Esophagus mucosa (tissue), 1 donor: ENCODE results near the gene ZNF646. TPM values are rescaled to one million over a fixed set of nuclear protein-coding genes. Genes with fewer than 3 reads are reported as not detected.
"Not testable (repeated sequence)": the region's sequence is repeated elsewhere in the genome, so short reads cannot be mapped to it uniquely, and the experiment has no call there.

ENCODE experiments used
- ATAC-seq: fragments of 200-7000 bp; cut with Tn5 transposase; one replicate; pipeline ENCODE4 v1.9.1; 2020
- total RNA-seq: library from RNA; stranded (reverse); gene quantifications from one replicate; pipeline ENCODE4 v1.2.4, GENCODE V29; 2023
- donor health status: DM: yes; HTN: yes; CAD: no.

The ZNF646 gene
- total RNA-seq, 1 donor from 2014 or later: 9.0 TPM

DNA sequence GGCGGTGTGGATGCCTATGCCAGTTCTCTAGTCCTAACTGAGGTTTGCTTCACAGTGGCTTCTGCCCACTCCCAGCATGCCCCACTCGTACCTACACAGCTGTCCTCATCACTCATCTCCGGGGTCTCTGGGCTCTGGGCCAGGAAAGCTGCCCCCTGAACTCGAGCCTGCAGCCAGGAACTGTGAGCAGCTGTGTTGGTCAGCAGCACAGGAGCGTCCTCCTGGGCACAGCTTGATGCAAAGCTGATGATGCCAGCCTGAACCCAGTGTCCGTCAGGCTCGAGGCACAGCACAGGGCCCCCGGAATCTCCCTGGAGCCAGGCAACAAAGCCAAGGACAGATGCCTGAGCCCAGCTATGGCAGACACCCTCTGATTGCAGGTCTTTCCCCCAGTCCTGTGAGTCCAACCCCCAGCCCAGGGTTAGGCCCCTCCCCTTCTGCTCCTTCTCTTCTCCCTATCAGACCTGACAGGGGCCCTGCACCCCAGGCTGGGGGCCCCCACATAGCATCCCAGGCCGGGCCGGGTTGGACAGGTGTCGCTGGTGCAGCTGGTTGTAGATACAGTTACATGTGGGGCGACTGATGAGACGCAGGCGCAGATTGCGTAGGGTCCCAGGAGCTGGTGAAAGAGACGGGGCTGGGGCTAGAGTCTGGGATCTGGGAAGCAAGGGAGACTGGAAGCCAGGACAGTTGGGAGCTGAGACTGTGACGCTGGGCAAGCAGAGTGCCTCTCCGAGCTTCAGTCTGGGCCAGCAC is 11.8 kb downstream of the ZNF646 start:
- no peak for ATAC-seq

DNA sequence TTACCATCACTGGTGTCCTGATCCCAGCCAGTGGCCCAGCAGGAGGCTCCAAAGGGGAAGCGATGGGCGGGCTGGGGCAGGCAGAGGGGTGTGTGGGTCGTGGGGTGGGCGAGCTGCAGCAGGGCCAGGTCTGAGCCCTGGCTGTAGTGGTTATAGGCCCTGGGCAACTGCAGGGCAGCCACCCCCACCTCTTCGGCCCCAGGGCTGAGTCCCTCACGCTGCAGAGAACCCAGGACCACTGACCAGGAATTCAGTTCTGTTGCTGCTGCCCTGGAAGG is 12.3 kb downstream of the ZNF646 start:
- no peak for ATAC-seq

DNA sequence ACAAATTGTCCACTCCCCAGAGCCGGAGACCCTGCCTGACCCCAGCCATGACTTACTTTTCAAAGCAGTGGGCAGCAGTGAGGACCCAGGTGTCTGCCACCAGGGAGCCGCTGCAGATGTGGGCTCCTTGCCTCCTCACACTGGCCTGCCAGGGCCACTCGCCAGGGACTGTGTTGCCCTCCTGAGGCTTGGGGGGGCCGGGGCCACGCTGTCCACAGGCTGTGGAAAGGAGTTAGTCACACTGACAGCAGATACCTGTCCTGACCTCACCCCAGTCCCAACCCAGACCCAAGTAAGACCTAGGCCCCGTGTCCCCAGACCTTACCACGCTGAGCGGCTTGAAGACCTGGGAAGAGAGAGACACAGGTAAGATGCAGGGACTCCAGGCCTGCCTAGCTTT is 13.3 kb downstream of the ZNF646 start:
- ATAC-seq: no peak

DNA sequence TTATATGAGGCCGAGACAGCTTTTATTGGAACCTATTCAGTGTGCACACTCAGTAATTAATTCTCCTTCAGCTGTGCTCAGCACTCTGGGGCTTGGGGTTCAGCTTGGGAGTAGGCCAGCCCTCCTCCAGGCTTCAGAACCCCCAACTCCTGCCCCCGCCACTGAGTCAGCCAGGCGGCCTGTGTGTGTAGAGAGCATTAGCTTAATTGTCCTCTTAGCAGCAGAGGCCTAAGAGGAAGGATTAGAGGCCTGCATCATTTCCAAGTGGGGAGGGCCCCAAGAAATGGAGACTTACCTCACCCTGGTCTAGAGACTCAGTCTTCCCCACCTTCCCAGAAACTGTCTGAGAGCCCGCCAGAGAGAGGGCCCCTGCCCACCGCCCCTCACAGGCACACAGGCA is 13.7 kb downstream of the ZNF646 start:
- ATAC-seq: no peak

DNA sequence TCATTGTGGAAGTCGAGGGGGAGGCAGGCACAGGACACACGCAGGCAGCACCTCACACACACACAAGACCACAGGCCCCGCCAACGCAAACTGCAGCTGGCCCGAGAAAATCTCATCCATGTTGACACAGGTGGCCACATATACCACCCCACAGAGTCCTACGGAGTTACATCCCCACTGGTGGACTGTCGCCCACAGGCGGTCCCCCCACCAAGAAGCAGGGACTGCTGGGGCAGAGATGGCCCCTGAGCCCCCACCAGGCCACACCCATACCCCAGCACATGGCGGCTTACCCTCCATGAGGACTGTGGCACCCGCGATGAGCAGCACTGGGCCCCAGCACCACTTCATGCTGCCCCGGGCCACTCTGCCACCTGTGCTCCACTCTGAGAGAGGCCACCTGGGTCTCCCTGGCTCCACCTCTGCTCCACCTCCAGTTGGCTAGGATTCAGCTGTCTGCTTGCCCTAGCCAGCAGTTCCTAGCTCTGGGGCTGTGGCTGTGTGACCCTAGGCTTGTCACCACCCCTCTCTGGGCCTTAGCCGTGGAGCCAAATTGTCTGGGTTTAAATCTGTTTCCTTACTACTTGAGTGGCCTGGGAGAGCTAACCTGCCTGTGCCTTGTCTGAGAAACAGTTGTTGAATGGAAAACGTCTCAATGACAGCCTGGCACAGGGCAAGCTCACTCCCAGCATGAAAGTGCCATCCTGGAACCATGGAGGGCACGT is 14.4 kb downstream of the ZNF646 start, which contains the start of gene PRSS53:
TSS of gene PRSS53 (minus strand) at position 485 of the 725 bp plus-strand sequence. CDS start at position 351, 134 bp downstream.
- no peak for ATAC-seq

DNA sequence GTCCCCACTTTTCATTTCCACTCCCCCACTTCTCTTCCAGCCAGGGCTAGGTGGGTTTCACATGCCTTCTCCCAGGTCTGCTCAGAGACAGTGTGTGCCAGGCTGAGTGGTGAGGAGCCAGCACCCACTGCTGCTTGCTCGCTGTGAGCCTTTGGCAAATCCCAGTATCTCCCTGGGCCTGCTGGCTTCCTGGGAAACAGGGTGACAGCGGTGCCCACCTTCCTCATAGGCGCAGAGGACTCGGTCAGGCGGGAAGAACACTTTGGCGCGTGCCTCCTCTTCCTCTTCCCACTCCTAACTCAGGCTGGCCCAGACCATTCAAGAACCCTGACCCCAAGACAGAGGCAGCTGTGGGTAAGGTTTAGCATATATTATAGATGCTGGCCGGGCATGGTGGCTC is 15.0 kb downstream of the ZNF646 start:
- no peak for ATAC-seq

DNA sequence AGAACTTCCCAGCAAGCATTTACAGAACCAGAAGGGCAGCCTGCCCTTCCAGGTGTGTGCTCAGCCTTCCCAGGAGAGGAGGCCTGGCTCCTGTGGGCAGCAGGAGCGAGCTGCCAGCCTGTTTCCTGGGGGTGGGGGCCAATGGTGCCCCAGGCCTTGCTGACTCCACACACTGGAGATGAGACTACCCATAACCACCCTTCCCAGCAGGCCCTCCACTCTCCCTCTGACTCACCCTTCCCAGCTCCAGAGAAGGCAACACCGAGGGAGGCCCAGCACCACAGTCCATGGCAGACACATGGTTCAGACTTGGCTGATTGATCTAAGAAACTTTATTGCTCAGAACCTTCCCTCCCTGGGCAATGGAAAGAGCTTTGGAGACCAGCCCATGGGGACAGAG is 16.3 kb downstream of the ZNF646 start:
- no peak for ATAC-seq

DNA sequence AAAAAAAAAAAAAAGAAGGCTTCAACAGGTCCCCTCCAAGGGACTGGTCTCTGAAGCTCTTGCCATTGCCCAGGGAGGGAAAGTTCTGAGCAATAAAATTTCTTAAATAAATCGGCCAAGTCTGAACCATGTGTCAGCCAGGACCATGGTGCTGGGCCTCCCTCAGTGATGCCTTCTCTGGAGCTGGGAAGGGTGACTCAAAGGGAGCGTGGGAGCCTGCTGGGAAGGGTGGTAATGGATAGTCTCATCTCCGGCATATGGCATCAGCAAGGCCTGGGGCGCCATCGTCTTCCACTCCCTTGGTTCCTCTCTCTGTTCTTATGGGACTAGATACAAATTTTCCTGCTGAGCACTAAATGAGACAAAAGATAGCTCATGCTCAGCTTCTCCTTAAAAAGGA is 18.1 kb downstream of the ZNF646 start:
- no peak for ATAC-seq

DNA sequence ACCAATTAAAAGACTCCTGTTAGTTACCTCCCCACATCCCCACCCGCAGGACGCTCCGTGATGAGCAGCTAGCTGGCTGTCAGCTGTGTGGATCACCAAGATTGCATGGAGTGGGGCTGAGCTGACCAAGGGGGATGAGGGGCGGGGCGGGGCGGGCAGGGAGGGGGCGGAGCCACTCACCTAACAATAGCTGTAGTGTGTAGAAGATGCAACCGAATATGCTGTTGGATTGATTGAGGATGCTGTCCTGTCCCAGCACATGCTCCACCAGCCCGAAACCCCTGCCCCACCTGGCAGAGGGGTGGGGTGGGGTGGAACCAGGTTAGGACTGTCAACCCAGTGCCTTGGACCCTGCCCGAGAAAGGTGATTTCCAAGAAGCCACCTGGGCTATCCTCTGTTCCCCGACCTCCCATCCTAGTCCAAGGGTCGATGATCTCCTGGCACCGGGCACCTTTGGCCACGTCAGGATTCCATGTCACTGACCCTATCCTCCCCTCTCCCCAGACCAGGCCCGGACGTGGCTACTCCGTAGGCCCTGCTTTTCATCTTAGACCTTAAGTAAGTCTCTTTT is 19.0 kb downstream of the ZNF646 start:
- no peak for ATAC-seq

DNA sequence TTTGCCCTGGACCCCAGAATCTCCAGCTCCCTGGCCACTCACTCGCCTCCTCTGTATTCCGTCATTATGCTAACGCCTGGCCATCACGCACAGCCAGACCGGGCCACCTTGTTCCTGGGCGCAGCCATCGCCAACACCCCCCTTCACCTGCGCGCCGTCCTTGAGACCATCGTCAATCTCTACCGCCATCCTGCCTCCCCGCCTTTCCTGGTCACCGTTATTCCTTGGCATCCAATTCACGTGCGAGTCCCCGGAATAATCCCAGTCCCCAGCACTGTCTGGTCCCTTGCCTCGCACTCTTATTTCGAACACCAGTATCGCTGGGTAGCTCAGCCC is 19.8 kb downstream of the ZNF646 start:
- ATAC-seq: peak; percentile 2

DNA sequence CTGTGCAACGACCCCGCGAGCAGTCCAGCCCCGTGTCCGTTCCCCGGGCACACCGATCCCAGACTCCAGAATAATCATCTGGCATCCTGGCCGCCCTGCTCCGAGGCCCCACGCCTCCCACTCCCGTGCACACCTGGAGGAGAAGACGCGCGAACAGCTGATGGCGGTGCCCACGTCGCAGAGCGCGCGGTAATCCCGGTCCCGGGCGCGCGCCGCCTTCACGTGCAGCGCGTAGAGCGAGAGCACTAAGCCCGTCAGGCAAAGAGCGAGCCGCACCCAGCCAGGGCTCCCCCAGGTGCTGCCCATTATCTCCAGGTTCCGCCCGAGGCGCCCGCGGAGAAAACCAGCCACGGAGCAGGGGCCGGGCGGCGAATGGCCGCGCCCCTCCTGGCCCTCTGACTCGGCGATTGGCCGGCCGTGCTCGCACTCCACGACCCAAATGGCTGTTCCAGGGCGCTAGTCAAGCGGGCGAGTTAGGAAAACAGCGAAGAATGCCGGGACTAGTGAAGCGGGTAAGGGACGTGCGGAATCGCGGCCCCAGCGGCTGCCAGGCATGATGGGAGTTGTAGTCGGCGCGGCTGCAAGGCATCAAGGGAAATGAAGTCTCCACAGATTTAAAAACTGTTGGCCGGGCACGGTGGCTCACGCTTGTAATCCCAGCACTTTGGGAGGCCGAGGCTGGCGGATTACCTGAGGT is 20.4 kb downstream of the ZNF646 start, which contains the start of gene VKORC1:
TSS of gene VKORC1 (minus strand) at position 374 of the 697 bp plus-strand sequence. CDS start at position 306, 68 bp downstream.
- peak; percentile 92 for ATAC-seq

DNA sequence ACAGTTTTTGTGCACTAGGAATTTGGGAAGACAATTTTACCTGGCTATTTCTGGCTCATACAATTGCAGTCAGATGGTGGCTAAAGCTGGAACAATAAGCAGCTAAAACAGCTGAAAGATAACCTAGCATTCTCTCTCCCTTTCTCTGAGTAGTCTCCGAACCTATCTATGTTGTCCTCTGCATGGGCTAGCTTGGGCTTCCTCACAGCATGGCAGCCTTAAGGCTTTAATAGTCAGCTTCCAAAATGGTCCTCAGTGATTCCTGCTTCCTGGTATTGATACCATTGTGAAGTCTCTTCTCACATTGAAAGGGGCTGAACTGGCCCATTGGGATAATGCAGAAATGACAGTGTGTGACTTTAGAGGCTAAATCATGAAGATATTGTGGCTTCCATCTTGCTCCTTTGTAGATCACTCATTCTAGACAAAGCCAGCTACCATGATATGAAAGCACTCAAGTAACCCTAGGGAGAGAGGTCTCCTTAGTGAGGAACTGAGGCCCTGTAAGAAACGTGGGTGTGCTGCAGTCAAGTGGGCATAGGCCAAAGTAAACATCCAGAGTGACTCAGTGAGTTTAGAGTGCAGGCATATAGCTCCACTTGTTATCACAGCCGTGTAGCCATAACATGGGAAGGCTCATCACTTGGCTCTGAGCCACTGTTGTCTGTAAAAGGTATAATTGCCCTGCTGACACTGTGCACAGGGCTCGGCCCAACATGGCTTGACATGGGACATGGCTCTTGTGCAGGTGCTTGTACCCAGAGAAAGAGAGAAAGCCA is 25.8 kb downstream of the ZNF646 start:
- ATAC-seq: no peak

DNA sequence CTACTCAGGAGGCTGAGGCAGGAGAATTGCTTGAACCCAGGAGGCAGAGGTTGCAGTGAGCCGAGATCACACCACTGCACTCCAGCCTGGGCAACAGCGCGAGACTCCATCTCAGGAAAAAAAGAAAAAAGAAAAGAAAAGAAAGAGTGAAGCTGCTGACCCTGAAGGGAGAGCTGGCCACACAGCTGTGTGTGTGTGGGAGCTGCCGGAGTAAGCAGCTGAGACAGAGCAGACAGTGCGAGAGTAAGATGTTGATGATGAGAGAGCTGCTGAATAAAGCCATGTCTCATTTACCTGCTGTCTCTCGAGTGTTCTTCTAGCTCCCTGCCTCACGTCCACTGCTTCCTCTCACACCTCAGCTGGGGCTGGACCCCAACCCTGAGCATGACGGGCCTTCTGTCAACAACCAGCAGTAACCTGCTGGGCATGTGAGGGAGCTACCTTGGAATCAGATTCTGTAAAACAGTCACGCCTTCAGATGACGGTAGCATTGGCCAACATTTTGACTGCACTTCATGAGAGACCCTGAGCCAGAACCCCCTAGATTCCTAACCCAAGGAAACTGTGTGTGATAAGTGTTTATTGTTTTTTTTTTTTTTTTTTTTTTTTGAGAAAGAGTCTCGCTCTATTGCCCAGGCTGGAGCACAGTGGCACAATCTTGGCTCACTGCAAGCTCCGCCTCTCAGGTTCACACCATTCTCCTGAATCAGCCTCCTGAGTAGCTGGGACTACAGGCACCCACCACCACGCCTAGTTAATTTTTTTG is 26.8 kb downstream of the ZNF646 start:
- ATAC-seq: not testable (repeated sequence)

DNA sequence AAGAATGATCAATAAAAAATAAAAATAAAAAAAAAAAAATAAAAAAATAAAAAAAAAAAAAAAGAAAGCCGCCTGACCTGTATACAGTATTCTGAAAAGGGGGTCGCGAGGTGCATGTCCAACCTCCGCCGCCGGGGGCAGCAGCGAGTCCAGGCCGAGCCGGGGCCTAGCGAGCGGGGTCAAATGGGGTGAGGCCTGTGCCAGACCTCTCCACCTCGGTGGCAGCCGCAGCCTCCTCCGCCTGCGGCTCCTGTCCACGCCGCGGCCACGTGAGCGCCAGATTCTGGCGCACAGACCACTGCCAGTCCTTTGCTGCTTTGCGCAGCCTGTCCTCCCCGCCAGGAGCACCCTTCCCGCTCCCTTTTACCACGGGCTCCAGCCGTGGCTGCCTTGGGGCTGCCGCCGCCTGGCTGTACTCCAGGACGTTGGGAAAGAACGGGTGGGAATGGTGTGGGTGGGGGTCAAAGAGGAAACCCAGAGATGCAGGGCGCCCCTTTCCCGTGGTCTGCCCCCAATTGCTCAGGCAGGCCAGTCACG is 31.5 kb downstream of the ZNF646 start:
- ATAC-seq: peak; percentile 69

DNA sequence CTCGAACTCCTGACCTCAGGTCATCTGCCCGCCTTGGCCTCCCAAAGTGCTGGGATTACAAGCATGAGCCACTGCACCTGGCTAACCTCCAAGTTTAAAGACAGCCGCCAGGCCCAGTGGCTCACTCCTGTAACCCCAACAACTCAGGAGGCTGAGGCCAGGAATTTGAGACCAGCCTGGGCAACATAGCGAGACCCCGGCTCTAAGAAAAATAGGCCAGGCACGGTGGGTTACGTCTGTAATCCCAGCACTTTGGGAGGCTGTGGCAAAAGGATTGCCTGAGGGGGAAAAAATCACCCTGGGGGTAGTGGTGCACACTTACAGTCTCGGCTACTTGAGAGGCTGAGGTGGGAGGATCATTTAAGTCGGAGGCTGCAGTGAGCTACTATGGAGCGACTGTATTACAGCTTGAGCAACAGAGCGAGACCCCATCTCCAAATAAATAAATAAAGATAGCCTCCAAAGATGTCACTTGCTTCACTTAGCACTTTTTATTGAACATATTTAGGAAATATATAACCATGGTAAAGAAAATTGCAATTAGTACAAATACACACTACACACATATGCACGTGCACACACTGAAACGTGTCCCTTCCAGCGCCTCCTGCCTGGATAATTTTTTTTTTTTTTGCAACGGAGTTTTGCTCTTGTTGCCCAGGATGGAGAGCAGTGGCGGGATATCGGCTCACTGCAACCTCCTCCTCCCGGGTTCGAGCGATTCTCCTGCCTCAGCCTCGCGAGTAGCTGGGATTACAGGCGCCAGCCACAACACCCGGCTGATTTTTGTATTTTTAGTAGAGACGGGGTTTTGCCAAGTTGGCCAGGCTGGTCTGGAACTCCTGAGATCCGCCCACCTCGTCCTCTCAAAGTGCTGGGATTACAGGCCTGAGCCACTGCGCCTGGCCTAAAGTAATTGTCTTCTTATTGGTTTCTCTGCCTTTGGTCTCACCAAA is 32.6 kb downstream of the ZNF646 start:
- ATAC-seq: no peak

DNA sequence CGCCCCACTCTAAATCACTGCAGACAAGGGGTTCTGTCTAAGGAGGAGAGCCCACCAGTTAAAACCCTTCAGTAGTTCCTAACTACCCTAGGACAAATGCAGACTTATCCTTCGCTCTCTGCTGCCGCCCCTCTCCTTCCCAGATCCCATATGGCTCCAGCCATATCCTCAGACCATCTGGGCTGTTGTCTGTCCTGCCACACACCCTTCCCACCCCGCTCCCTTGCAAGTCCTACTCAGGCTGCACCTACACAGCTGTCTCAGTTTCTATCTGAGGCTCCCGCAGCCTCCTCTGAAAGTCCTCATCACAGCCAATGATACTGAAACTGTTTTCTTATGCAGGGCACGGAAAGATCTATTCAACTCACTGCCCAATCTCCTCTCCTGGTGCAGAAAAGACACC is 33.2 kb downstream of the ZNF646 start:
- no peak for ATAC-seq

DNA sequence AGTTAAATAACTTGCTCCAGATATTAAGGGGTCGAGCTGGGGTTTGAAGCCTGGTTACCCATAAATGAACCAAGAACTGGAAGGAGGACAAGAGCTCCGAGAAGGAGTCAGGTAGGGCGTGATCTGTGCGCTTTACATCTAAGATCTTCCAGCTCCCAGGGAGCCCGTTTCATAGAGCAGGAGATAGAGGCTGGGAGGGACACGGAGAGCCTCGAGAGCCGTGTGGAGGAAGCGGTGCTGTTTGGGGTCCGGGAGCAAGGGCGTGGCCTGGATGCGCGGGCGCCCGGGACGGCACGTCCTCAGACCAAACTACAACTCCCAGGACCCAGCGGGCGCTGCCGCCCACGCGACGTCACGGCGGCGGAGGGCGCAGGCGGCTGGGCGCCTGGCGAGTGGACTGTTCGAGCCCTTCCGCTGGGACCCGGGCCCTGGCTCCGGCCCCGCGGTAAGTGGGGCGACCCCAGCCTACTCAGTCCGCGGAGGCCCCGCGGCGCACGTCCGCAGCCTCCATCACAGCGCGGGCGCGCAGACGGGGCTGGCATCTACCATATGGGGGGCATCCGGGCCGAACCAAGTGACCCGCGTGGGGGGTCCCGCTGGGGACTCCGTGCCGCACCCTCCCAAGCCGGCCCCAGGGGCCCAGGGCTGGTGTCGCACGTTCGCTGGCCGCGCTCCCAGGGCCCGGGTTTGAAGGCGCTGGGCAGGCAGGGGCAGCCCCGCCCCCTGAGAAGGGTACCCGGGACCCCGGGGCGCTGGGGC is 34.0 kb downstream of the ZNF646 start, which contains the start of gene BCKDK:
TSS of gene BCKDK (plus strand) at position 352 of the 759 bp plus-strand sequence. CDS start 838 bp downstream, outside the sequence.
- peak; percentile 68 for ATAC-seq

DNA sequence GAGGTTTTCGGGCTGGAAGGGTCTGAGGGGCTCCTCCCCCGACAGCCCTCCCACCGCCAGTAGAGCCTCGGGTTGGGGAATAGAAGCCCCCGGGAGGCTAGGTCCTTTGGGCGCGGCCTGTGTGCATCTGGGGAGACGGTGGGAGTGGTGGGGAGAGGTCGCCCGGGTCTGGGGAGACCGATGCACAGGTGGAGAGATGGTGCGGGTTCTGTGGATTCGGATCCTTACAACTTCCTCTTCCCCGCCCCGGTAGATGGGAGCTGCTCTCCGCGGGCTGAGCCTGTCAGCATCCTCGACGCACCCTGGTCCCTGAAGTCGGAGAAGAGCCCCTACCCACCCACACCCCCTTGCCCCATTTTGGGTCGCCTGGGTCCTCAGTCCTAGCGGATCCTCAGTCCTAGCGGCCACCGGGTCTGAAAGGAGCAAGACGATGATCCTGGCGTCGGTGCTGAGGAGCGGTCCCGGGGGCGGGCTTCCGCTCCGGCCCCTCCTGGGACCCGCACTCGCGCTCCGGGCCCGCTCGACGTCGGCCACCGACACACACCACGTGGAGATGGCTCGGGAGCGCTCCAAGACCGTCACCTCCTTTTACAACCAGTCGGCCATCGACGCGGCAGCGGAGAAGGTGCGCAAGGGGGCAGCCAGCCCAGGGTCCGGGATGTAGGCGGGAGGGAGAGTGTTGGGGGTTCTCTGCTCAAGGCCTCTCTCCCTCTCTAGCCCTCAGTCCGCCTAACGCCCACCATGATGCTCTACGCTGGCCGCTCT is 34.8 kb downstream of the ZNF646 start:
- ATAC-seq: peak; percentile 9
